DMS79 (cell line): ENCODE results near the gene TPX2.
"Not testable (repeated sequence)": the region's sequence is repeated elsewhere in the genome, so short reads cannot be mapped to it uniquely, and the experiment has no call there.

Experiments used
- DNase-seq: peaks from one replicate; lab custom pipeline; 2025; lab: John Stamatoyannopoulos, UW

Gene TPX2

GRCh38 chr20:31764641-31765305, 25.7 kb downstream of the TPX2 start:
- no peak for DNase-seq

- no peak for DNase-seq
Observed at GRCh38 chr20:31767805-31768204, 28.7 kb downstream of the TPX2 start.

GRCh38 chr20:31769681-31770080, 30.6 kb downstream of the TPX2 start:
- DNase-seq, result no peak

- no peak for DNase-seq
Observed at GRCh38 chr20:31770243-31770642, 31.2 kb downstream of the TPX2 start.

GRCh38 chr20:31774408-31774807, 35.3 kb downstream of the TPX2 start:
- DNase-seq, result no peak

- DNase-seq, result no peak
Observed at GRCh38 chr20:31780839-31781238, 41.7 kb downstream of the TPX2 start.

GRCh38 chr20:31781945-31782344, 42.9 kb downstream of the TPX2 start:
- DNase-seq, result no peak

GRCh38 chr20:31784354-31785044, 45.4 kb downstream of the TPX2 start:
- no peak for DNase-seq

- no peak for DNase-seq
Observed at GRCh38 chr20:31785089-31785488, 46.0 kb downstream of the TPX2 start.

- DNase-seq, result no peak
Observed at GRCh38 chr20:31788578-31788977, 49.5 kb downstream of the TPX2 start.

GRCh38 chr20:31790401-31790800, 51.3 kb downstream of the TPX2 start:
- DNase-seq, result no peak

GRCh38 chr20:31797364-31797763, 58.3 kb downstream of the TPX2 start:
- no peak for DNase-seq

- DNase-seq, result no peak
Observed at GRCh38 chr20:31801508-31801907, 62.4 kb downstream of the TPX2 start.

GRCh38 chr20:31803552-31804291, 64.6 kb downstream of the TPX2 start:
- DNase-seq, result no peak

- no peak for DNase-seq
Observed at GRCh38 chr20:31806564-31807355, 67.7 kb downstream of the TPX2 start.

GRCh38 chr20:31808481-31808880, 69.4 kb downstream of the TPX2 start:
- no peak for DNase-seq

GRCh38 chr20:31809661-31810060, 70.6 kb downstream of the TPX2 start:
- no peak for DNase-seq

GRCh38 chr20:31811198-31811597, 72.1 kb downstream of the TPX2 start:
- no peak for DNase-seq

- DNase-seq, result no peak
Observed at GRCh38 chr20:31811796-31812728, 73.0 kb downstream of the TPX2 start.

GRCh38 chr20:31813611-31814010, 74.5 kb downstream of the TPX2 start:
- DNase-seq, result no peak

- DNase-seq, result not testable (repeated sequence)
Observed at GRCh38 chr20:31814142-31814541, 75.1 kb downstream of the TPX2 start.
